ENCODE results near the gene NFIC. TPM values are rescaled to one million over a fixed set of nuclear protein-coding genes. Genes with fewer than 3 reads are reported as not detected.

The NFIC gene
- total and polyA plus RNA-seq, 2 experiments from 2014 or later = 7.8 to 20.9 TPM

DNA sequence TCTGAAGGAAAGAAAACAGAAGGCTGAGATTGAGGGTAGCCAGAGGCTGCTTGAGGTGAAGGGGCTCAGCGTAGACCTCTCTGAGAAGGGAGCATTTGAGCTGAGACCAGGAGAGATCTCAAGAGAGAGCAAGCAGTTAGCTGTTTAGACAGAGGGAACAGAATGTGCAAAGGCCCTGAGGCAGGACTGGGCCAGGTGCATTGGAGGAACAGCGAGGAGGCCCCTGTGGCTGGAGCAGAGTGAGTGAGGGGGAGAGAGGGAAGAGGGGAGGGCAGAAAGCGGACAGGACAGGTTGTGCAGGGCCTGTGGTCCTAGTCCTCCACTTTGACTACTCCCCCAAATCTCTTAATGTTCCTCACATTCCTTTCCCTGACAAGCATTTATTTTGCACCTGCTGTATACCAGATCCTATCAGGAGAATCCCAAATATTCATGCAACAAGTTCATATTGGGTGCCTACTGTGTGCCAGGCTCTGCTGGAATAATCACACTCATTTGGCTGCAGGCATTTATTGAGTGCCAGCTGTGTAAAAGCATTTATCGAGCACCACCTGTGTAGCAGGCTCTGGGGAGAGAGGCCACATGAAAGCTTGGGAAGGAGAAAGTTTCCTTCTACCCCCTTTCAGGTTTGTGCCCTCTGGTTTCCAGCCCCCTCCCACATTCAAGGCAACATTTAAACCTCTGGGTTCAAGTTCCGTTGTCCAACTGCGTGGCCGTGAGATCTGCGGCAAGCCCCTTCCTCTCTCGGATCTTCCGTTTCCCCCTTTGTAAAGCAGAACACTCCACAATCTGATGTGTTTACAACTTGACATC lies 36.5 kb downstream of the NFIC start:
- H3K9me3 ChIP-seq (ENCODE audit: low read depth) = no peaks in the 10 kb centered on the region
- H3K4me2 ChIP-seq = peak overlapping the region; percentile 74
- H3K79me2 ChIP-seq = peaks cover 23% of the 10 kb centered on the region

DNA sequence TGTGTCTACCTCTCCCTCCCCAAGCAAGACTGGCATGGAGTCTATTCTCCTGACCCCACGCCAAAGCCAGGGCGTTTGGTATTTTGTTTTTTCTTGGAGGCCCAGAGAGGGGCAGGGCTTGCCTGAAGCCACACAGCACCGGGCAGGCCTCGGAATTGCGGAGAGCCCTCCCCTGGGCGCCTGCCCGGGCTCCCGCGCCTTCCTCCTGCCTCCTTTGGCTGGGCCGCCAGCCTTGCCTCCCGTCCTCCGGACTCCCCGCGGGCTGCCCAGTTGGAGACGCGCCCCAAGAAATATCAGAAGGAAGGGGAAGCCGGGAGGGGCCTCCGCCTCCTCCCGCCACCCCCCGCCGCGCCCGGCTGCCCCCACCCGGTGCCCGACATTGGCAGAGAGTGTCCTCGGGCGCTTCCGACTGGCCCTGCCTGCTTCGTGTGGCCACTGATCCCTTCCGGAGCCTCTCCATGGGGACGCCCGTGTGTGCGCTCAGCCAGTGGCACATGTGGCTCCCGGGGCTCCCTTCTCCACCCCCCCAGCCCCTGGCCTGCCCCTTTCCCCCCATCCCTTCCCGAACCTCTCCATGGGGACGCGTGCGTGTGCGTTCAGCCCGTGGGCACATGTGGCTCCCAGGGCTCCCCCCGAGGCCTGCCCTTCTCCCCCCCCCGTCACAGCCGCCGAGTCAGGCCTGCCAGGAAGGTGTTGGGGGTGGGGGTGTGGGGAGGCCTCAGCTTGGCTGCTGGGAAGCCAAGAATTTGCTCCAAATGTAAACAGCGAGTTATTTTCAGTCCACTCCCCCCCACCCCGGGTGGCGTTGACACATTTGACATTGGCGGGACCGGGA lies 37.3 kb downstream of the NFIC start:
- no peak overlapping the region for H3K4me3 ChIP-seq
- H2AFZ ChIP-seq = no peak overlapping the region
- no peaks in the 10 kb centered on the region for H3K9me3 ChIP-seq (ENCODE audit: low read depth)
- H3K9me2 ChIP-seq (replicated peaks; ENCODE audit: insufficient read depth) = no peaks in the 10 kb centered on the region
- TF ChIP-seq, protein P1, sequence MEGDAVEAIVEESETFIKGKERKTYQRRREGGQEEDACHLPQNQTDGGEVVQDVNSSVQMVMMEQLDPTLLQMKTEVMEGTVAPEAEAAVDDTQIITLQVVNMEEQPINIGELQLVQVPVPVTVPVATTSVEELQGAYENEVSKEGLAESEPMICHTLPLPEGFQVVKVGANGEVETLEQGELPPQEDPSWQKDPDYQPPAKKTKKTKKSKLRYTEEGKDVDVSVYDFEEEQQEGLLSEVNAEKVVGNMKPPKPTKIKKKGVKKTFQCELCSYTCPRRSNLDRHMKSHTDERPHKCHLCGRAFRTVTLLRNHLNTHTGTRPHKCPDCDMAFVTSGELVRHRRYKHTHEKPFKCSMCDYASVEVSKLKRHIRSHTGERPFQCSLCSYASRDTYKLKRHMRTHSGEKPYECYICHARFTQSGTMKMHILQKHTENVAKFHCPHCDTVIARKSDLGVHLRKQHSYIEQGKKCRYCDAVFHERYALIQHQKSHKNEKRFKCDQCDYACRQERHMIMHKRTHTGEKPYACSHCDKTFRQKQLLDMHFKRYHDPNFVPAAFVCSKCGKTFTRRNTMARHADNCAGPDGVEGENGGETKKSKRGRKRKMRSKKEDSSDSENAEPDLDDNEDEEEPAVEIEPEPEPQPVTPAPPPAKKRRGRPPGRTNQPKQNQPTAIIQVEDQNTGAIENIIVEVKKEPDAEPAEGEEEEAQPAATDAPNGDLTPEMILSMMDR (IDR thresholded peaks at IDR 0.05; ENCODE audit: poor library complexity) = no peak
- TF ChIP-seq EZH2 (IDR thresholded peaks at IDR 0.05; ENCODE audit: borderline replicate concordance) (no peak), EZH2phosphoT487 (IDR thresholded peaks at IDR 0.05; ENCODE audit: low read depth, severe bottlenecking, unreplicated experiment) (no peak)
- no peaks in the 10 kb centered on the region for H3K27me3 ChIP-seq
- peaks cover 17% of the 10 kb centered on the region for H3K79me2 ChIP-seq
- peak overlapping the region; percentile 98 for H3K27ac ChIP-seq
- peaks cover 24% of the 10 kb centered on the region for H3K4me1 ChIP-seq (ENCODE audit: insufficient read depth)
- H4K20me1 ChIP-seq (ENCODE audit: insufficient read depth, poor library complexity, severe bottlenecking) = no peaks in the 10 kb centered on the region
- WGBS (ENCODE audit: low lambda C conversion rate, missing lambda C conversion rate) = 58% methylated on average over 25 of the region's 49 CpGs
- H3K4me2 ChIP-seq = peak overlapping the region; percentile 74
- DNase-seq (ENCODE audit: low spot score) = peak; percentile 87
- H3K36me3 ChIP-seq (replicated peaks; ENCODE audit: insufficient read depth, low read depth) = no peaks in the 10 kb centered on the region

More for the DNA sequence above, 36.5 kb downstream of the NFIC start:
- H4K20me1 ChIP-seq (ENCODE audit: insufficient read depth, poor library complexity, severe bottlenecking) = no peaks in the 10 kb centered on the region
- no peaks in the 10 kb centered on the region for H3K36me3 ChIP-seq (replicated peaks; ENCODE audit: insufficient read depth, low read depth)
- peaks cover 24% of the 10 kb centered on the region for H3K4me1 ChIP-seq (ENCODE audit: insufficient read depth)
- H3K4me3 ChIP-seq = no peak overlapping the region
- TF ChIP-seq EZH2phosphoT487 (IDR thresholded peaks at IDR 0.05; ENCODE audit: low read depth, severe bottlenecking, unreplicated experiment) = no peak
- no peak for TF ChIP-seq EZH2 (IDR thresholded peaks at IDR 0.05; ENCODE audit: borderline replicate concordance)
- TF ChIP-seq, protein P1 (IDR thresholded peaks at IDR 0.05; ENCODE audit: poor library complexity) = no peak
- H3K9me2 ChIP-seq (replicated peaks; ENCODE audit: insufficient read depth) = no peaks in the 10 kb centered on the region
- H3K27ac ChIP-seq = peak overlapping the region; percentile 98
- no peaks in the 10 kb centered on the region for H3K27me3 ChIP-seq
- H2AFZ ChIP-seq = no peak overlapping the region
- no peak for DNase-seq (ENCODE audit: low spot score)
- 87% methylated on average over 10 of the region's 10 CpGs for WGBS (ENCODE audit: low lambda C conversion rate, missing lambda C conversion rate)

DNA sequence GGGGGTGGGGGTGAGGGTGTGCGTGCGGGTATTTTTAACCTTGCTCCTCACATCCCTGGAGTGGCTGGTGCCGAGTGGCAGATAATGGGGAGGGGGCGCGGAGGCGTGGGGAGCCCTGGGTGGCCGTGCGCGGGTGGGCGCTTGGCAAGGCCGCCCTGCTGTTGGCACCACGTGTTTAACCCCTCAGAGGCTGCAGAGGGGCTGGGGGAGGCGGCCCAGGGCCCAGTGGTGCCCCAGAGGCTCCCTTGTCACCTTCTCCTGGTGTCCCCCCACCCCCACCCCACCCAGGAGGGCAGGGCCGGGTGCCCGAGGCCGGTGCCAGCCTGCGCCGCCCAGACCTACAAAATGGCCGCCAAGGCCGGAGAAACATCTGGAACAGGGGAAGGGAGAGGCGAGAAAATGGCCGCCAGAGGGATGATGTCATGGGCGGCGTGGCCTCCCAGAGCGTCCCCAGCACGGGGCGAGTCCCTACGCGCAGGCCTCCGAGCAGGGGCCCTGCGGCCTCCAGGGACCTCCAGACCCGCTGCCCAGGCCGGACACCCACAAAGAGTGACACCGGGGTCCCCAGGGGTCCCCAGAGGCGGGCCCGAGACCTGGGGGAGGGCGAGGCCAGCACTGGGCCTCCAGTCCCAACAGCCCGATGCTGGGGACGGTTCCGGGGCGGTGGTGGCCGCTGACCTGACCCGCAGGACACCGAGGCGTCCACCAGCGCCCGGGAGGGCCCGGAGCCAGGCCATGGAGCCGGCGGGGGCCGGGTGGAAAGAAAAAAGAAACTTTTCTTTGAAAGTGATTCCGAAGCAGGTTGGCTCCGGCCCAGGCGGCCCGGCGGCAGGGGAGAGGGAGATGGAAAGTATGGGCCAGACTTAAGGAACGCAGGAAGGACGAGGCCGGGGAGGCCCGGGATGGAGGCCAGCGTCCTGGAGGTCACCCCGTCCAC lies 38.2 kb downstream of the NFIC start:
- 71% methylated on average over 30 of the region's 62 CpGs for WGBS (ENCODE audit: low lambda C conversion rate, missing lambda C conversion rate)
- H3K79me2 ChIP-seq = peaks cover 17% of the 10 kb centered on the region
- peaks cover 24% of the 10 kb centered on the region for H3K4me1 ChIP-seq (ENCODE audit: insufficient read depth)
- no peaks in the 10 kb centered on the region for H3K27me3 ChIP-seq
- H3K9me3 ChIP-seq (ENCODE audit: low read depth) = no peaks in the 10 kb centered on the region
- no peaks in the 10 kb centered on the region for H4K20me1 ChIP-seq (ENCODE audit: insufficient read depth, poor library complexity, severe bottlenecking)
- TF ChIP-seq EZH2phosphoT487 (IDR thresholded peaks at IDR 0.05; ENCODE audit: low read depth, severe bottlenecking, unreplicated experiment) = no peak
- TF ChIP-seq EZH2 (IDR thresholded peaks at IDR 0.05; ENCODE audit: borderline replicate concordance) = no peak
- TF ChIP-seq, protein P1 (IDR thresholded peaks at IDR 0.05; ENCODE audit: poor library complexity) = no peak
- H3K9me2 ChIP-seq (replicated peaks; ENCODE audit: insufficient read depth) = no peaks in the 10 kb centered on the region
- DNase-seq (ENCODE audit: low spot score) = peak; percentile 58
- H3K4me3 ChIP-seq = no peak overlapping the region
- peak overlapping the region; percentile 74 for H3K4me2 ChIP-seq
- peak overlapping the region; percentile 98 for H3K27ac ChIP-seq
- H3K36me3 ChIP-seq (replicated peaks; ENCODE audit: insufficient read depth, low read depth) = no peaks in the 10 kb centered on the region
- H2AFZ ChIP-seq = no peak overlapping the region
